Esophagus squamous epithelium (tissue), 4 donors: ENCODE results near the gene LTB.

ENCODE experiments used
- CTCF ChIP-seq, 6 experiments: fragments of 450-650 bp in 4 of 6; fragments of 200-600 bp in 2 of 6; sonication (generic) in 2 of 6; IDR thresholded peaks; one replicate each; pipeline ENCODE4 v1.5.1; 2016 to 2019; ENCODE audit warnings: antibody characterized with exemption in 6 of 6, mild to moderate bottlenecking in 4 of 6, moderate library complexity in 4 of 6
- POLR2A ChIP-seq, 4 donors: fragments of 450-650 bp; IDR thresholded peaks; one replicate each; pipeline ENCODE4 v1.6.1; 2017; ENCODE audit warnings: antibody characterized with exemption in 4 of 4, mild to moderate bottlenecking in 4 of 4, moderate library complexity in 3 of 4

DNA sequence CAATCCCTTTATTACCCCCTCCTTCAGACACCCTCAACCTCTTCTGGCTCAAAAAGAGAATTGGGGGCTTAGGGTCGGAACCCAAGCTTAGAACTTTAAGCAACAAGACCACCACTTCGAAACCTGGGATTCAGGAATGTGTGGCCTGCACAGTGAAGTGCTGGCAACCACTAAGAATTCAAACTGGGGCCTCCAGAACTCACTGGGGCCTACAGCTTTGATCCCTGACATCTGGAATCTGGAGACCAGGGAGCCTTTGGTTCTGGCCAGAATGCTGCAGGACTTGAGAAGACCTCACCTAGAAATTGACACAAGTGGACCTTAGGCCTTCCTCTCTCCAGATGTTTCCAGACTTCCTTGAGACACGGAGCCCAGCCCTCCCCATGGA lies 4.7 kb downstream of the LTB start:
- TF ChIP-seq POLR2A (IDR thresholded peaks at IDR 0.05), result no peak
- no peak for TF ChIP-seq CTCF (IDR thresholded peaks at IDR 0.05)
